T-cell (primary cell): Measurements from ENCODE around the gene RAP1GDS1. TPM values are rescaled to one million over a fixed set of nuclear protein-coding genes. Genes with fewer than 3 reads are reported as not detected.
A peak's percentile ranks its signal among the peaks of the same experiment; 100 is the strongest.

Experiments used
- ATAC-seq, 4 experiments: fragments of 200-7000 bp in 3 of 4; fragments of 150-1000 bp in 1 of 4; cut with Tn5 transposase; replicated peaks in 1 of 4; 1 replicate in 3 of 4; 2 replicates in 1 of 4; pipeline ENCODE4 v1.10.0; 2021; ENCODE audit warnings: moderate library complexity in 3 of 4, mild to moderate bottlenecking in 2 of 4, moderate number of reproducible peaks in 1 of 4
- CTCF ChIA-PET, 2 donors: fragments of 300-600 bp; sonication (Branson Sonifier 250); formaldehyde crosslinking; loops; one replicate each; lab custom pipeline; 2022; ENCODE audit warnings: antibody characterized with exemption in 2 of 2; lab: Charles Lee
- POLR2A ChIA-PET, 2 donors: fragments of 300-600 bp; sonication (Branson Sonifier 250); formaldehyde crosslinking; loops; one replicate each; lab custom pipeline; 2022; ENCODE audit warnings: antibody characterized with exemption in 2 of 2; lab: Charles Lee
- DNase-seq, 35 experiments: peaks; one replicate each; pipeline versions ENCODE4 v3.0.0 to v3.0.0-alpha.2; 2013 to 2023
- H3K27ac ChIP-seq: one replicate; pipeline ENCODE4 v1.5.1; 2013; ENCODE audit warnings: low read length
- H3K27me3 ChIP-seq, 2 experiments: replicated peaks in 1 of 2; 1 replicate in 1 of 2; 2 replicates in 1 of 2; pipeline versions ENCODE4 v1.6.1 to v1.7.0; 2013; ENCODE audit warnings: low read length in 1 of 2, mixed read lengths in 1 of 2; ENCODE audit not compliant: control insufficient read depth in 2 of 2, insufficient read depth in 2 of 2; ENCODE audit errors: extremely low read depth in 1 of 2
- H3K36me3 ChIP-seq, 2 donors: 1 replicate in 1 of 2; 2 replicates in 1 of 2; pipeline versions ENCODE4 v1.6.1 to v1.7.0; 2013; ENCODE audit warnings: low read length in 1 of 2; ENCODE audit not compliant: control insufficient read depth in 2 of 2, insufficient read depth in 1 of 2; ENCODE audit errors: extremely low read depth in 1 of 2
- H3K4me1 ChIP-seq, 2 experiments: 1 replicate in 1 of 2; 2 replicates in 1 of 2; pipeline versions ENCODE4 v1.6.1 to v1.7.0; 2013; ENCODE audit warnings: low read length in 2 of 2, mixed read lengths in 1 of 2; ENCODE audit not compliant: insufficient read depth in 2 of 2, control insufficient read depth in 1 of 2; ENCODE audit errors: extremely low read depth in 1 of 2
- H3K4me3 ChIP-seq, 2 donors: 1 replicate in 1 of 2; 2 replicates in 1 of 2; pipeline versions ENCODE4 v1.5.1 to v1.7.0; 2013; ENCODE audit warnings: mild to moderate bottlenecking in 2 of 2, low read length in 1 of 2, moderate library complexity in 1 of 2; ENCODE audit not compliant: control insufficient read depth in 1 of 2; ENCODE audit errors: extremely low read depth in 1 of 2
- H3K9me3 ChIP-seq: 2 replicates; pipeline ENCODE4 v1.7.0; 2013
- H3K27ac Mint-ChIP-seq, 2 donors: one replicate each; pipeline ENCODE4 v1.8.0; 2020 to 2021; ENCODE audit warnings: mild to moderate bottlenecking in 2 of 2, mixed read lengths in 2 of 2
- H3K27me3 Mint-ChIP-seq, 2 donors: one replicate each; pipeline ENCODE4 v1.8.0; 2021 to 2022; ENCODE audit warnings: mixed read lengths in 2 of 2
- H3K36me3 Mint-ChIP-seq: one replicate; pipeline ENCODE4 v1.8.0; 2021; ENCODE audit warnings: mixed read lengths
- H3K4me1 Mint-ChIP-seq, 3 donors: one replicate each; pipeline ENCODE4 v1.8.0; 2020 to 2022; ENCODE audit warnings: mixed read lengths in 3 of 3, mild to moderate bottlenecking in 1 of 3
- H3K4me3 Mint-ChIP-seq, 3 donors: one replicate each; pipeline ENCODE4 v1.8.0; 2020 to 2022; ENCODE audit warnings: mild to moderate bottlenecking in 3 of 3, mixed read lengths in 3 of 3, moderate library complexity in 3 of 3
- H3K9me3 Mint-ChIP-seq, 3 donors: one replicate each; pipeline ENCODE4 v1.8.0; 2020 to 2022; ENCODE audit warnings: mixed read lengths in 3 of 3
- WGBS: methylation state at CpG from one replicate; pipeline ENCODE4 v1.1.5; 2013; ENCODE audit warnings: missing lambda C conversion rate; ENCODE audit not compliant: insufficient coverage; 5-methylcytosine and 5-hydroxymethylcytosine counted together
- total RNA-seq, 35 experiments: library from RNA in 6 of 35; stranded (reverse) in 6 of 35; fragments of 120-200 nt in 1 of 35; gene quantifications; one replicate each; pipeline versions ENCODE4 v1.2.1 to v1.2.4 and lab custom pipeline; 2013 to 2026

The RAP1GDS1 gene
- total RNA-seq, 5 donors from 2014 or later (not counting 1 experiment from before 2014, with no cell fraction given) = 37.6 to 43.8 (median 39.7) TPM

DNA sequence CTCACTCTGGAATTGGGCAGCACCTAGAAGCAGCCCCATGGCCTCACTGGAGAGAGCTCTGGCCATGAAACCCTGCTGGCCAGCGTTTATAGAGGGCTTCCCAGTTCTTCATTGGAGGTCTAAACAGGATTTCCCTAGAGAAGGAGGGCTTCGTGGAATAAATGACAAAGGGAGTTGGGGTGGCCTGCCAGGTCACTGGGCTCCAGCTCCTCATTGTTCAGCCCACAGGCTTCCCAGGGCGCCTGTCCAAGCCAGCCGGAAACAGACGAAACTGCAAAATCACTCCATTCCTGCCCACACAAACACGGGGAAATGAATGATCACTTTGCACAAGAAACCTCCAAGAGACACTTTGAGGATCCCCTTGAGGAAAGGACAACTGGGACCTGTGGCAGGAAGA, 207.5 kb downstream of the RAP1GDS1 start:
- POLR2A ChIA-PET = interaction anchor here in 1 of 2 donors (1.0 kb wide), 1 partner anchor 9 kb away, joined by 3 read pairs; no protein-coding TSS in a partner anchor
- ATAC-seq (no peak), DNase-seq (no peak)
- peaks cover 0 to 3% of the 10 kb centered on the region in 2 experiments for H3K27me3 ChIP-seq
- H3K27me3 Mint-ChIP-seq = no peaks in the 10 kb centered on the region
- H3K27ac Mint-ChIP-seq = no peak overlapping the region
- H3K4me1 Mint-ChIP-seq = peaks cover 22 to 24% (median 24%) of the 10 kb centered on the region in 3 donors
- peaks cover 0 to 20% of the 10 kb centered on the region in 2 experiments for H3K4me1 ChIP-seq
- WGBS = 100% methylated on average over 3 of the region's 6 CpGs
- H3K36me3 ChIP-seq = peaks cover 0 to 8% of the 10 kb centered on the region in 2 donors
- peaks cover 17% of the 10 kb centered on the region for H3K36me3 Mint-ChIP-seq
- no peak overlapping the region for H3K4me3 Mint-ChIP-seq
- H3K9me3 ChIP-seq = no peaks in the 10 kb centered on the region
- H3K4me3 ChIP-seq = no peak overlapping the region
- CTCF ChIA-PET = interaction anchor here (0.6 to 1.4 kb wide), 7 partner anchors 27 to 590 kb away, joined by 3 to 4 read pairs (median 3); no protein-coding TSS in a partner anchor
- no peaks in the 10 kb centered on the region for H3K9me3 Mint-ChIP-seq
- H3K27ac ChIP-seq = no peak overlapping the region

DNA sequence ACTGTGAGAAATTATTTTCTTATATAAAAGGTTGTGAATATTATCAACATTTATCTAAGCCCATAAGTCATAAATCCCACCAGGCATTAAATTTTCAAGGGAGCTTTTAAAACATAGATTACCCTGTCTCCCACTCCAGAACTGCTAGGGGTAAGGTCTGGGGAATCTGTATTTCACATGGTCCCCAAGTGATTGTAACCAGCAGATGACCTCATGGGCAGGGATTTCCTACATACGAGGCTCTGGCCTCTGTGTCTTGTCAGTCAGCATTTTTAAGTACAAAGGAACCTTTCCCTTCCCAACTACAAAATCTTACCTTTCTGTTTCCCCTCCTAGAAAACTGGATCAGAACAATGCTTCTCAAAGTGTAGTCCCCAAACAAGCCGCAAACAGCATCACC, 208.6 kb downstream of the RAP1GDS1 start:
- ATAC-seq (no peak), DNase-seq (no peak)
- CTCF ChIA-PET = interaction anchor here in 1 of 2 donors (1.4 kb wide), 2 partner anchors 28 to 352 kb away, joined by 3 to 4 read pairs; no protein-coding TSS in a partner anchor
- H3K27me3 ChIP-seq = peaks cover 0 to 3% of the 10 kb centered on the region in 2 experiments
- POLR2A ChIA-PET = interaction anchor here (0.6 to 1.0 kb wide), 2 partner anchors 10 to 344 kb away, joined by 3 read pairs; no protein-coding TSS in a partner anchor
- 85% methylated on average over 2 of the region's 2 CpGs for WGBS
- H3K36me3 Mint-ChIP-seq = peaks cover 17% of the 10 kb centered on the region
- no peaks in the 10 kb centered on the region for H3K9me3 Mint-ChIP-seq
- no peaks in the 10 kb centered on the region for H3K9me3 ChIP-seq
- H3K4me1 Mint-ChIP-seq = peaks cover 22 to 24% (median 24%) of the 10 kb centered on the region in 3 donors
- H3K27ac ChIP-seq = no peak overlapping the region
- H3K4me1 ChIP-seq = peaks cover 0 to 20% of the 10 kb centered on the region in 2 experiments
- H3K4me3 Mint-ChIP-seq = no peak overlapping the region
- H3K36me3 ChIP-seq = peaks cover 0 to 8% of the 10 kb centered on the region in 2 donors
- no peaks in the 10 kb centered on the region for H3K27me3 Mint-ChIP-seq
- H3K27ac Mint-ChIP-seq = no peak overlapping the region
- no peak overlapping the region for H3K4me3 ChIP-seq

- Histone ChIP-seq H3K36me3 (peaks cover 0 to 11% of the 10 kb centered on the region in 2 donors), H3K27ac (no peak overlapping the region), H3K4me3 (no peak overlapping the region), H3K27me3 (peaks cover 0 to 3% of the 10 kb centered on the region in 2 experiments), H3K9me3 (no peaks in the 10 kb centered on the region), H3K4me1 (peaks cover 0 to 20% of the 10 kb centered on the region in 2 experiments)
- Mint-ChIP-seq H3K9me3 (no peaks in the 10 kb centered on the region), H3K4me3 (no peak overlapping the region), H3K27me3 (no peaks in the 10 kb centered on the region), H3K27ac (no peak overlapping the region), H3K4me1 (peaks cover 22 to 24% (median 24%) of the 10 kb centered on the region in 3 donors), H3K36me3 (peaks cover 23% of the 10 kb centered on the region)
- ATAC-seq (no peak), DNase-seq (no peak)
- CTCF ChIA-PET = interaction anchor here (0.6 to 1.8 kb wide), 2 partner anchors 9 to 525 kb away, joined by 3 to 7 read pairs; partner anchors contain the start of gene METAP1 (in 1 of the 2)
- POLR2A ChIA-PET = interaction anchor here in 1 of 2 donors (0.6 kb wide), 2 partner anchors 153 to 344 kb away, joined by 3 read pairs; no protein-coding TSS in a partner anchor
- WGBS = 100% methylated on average over 1 of the region's 3 CpGs
Measured at GRCh38 chr4:98470366-98470765, 209.2 kb downstream of the RAP1GDS1 start.

GRCh38 chr4:98470831-98471230, 209.6 kb downstream of the RAP1GDS1 start:
- no peaks in the 10 kb centered on the region for H3K9me3 Mint-ChIP-seq
- ChIA-PET POLR2A (interaction anchor here in 1 of 2 donors (0.6 kb wide), 2 partner anchors 152 to 274 kb away, joined by 3 read pairs; no protein-coding TSS in a partner anchor), CTCF (interaction anchor here (0.6 to 1.8 kb wide), 4 partner anchors 8 to 933 kb away, joined by 3 to 7 read pairs (median 6); partner anchors contain the start of gene METAP1 (in 1 of the 2))
- DNase-seq (no peak), ATAC-seq (no peak)
- H3K36me3 ChIP-seq = peaks cover 0 to 12% of the 10 kb centered on the region in 2 donors
- peaks cover 0 to 20% of the 10 kb centered on the region in 2 experiments for H3K4me1 ChIP-seq
- WGBS = 61% methylated on average over 3 of the region's 7 CpGs
- peaks cover 25% of the 10 kb centered on the region for H3K36me3 Mint-ChIP-seq
- H3K27me3 ChIP-seq = peaks cover 0 to 3% of the 10 kb centered on the region in 2 experiments
- H3K4me3 Mint-ChIP-seq = no peak overlapping the region
- peaks cover 22 to 24% (median 24%) of the 10 kb centered on the region in 3 donors for H3K4me1 Mint-ChIP-seq
- no peak overlapping the region for H3K4me3 ChIP-seq
- no peaks in the 10 kb centered on the region for H3K9me3 ChIP-seq
- H3K27ac Mint-ChIP-seq = peak overlapping the region in 1 of 2 donors; percentile 54
- no peaks in the 10 kb centered on the region for H3K27me3 Mint-ChIP-seq
- H3K27ac ChIP-seq = peak overlapping the region; percentile 8

- Mint-ChIP-seq H3K4me1 (peaks cover 16 to 19% (median 17%) of the 10 kb centered on the region in 3 donors), H3K36me3 (peaks cover 40% of the 10 kb centered on the region), H3K4me3 (no peak overlapping the region), H3K9me3 (no peaks in the 10 kb centered on the region), H3K27me3 (no peaks in the 10 kb centered on the region), H3K27ac (no peak overlapping the region)
- H3K4me3 ChIP-seq = no peak overlapping the region
- H3K27me3 ChIP-seq = peaks cover 0 to under 1% of the 10 kb centered on the region in 2 experiments
- ChIA-PET CTCF (no interaction called here), POLR2A (no interaction called here)
- no peaks in the 10 kb centered on the region for H3K9me3 ChIP-seq
- H3K27ac ChIP-seq = no peak overlapping the region
- no CpG with 5 or more reads among the region's 5 CpGs for WGBS
- no peak for ATAC-seq
- peaks cover 0 to 10% of the 10 kb centered on the region in 2 experiments for H3K4me1 ChIP-seq
- DNase-seq = no peak
- peaks cover 0 to 21% of the 10 kb centered on the region in 2 donors for H3K36me3 ChIP-seq
Measured at GRCh38 chr4:98473046-98473445, 211.9 kb downstream of the RAP1GDS1 start.

DNA sequence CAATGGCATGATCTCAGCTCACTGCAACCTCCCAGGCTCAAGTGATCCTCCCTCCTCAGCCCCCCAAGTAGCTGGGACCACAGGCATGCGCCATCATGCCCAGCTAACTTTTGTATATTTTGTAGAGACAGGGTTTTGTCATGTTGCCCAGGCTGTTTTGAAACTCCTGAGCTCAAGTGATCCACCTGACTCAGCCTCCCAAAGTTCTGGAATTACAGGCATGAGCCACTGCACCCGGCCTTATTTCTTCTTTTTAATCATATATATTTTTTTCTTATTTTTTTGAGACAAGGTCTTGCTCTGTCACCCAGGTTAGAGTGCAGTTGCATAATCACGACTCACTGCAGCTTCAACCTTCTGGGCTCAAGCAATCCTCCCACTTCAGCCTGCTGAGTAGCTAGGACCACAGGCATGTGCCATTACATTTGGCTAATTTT, 213.2 kb downstream of the RAP1GDS1 start:
- H3K27ac Mint-ChIP-seq = no peak overlapping the region
- DNase-seq = no peak
- Histone ChIP-seq H3K36me3 (peaks cover 0 to 21% of the 10 kb centered on the region in 2 donors), H3K9me3 (no peaks in the 10 kb centered on the region), H3K4me1 (peaks cover 0 to 8% of the 10 kb centered on the region in 2 experiments), H3K4me3 (no peak overlapping the region), H3K27ac (no peak overlapping the region), H3K27me3 (no peaks in the 10 kb centered on the region)
- H3K36me3 Mint-ChIP-seq = peaks cover 48% of the 10 kb centered on the region
- H3K4me1 Mint-ChIP-seq = peaks cover 16 to 17% (median 16%) of the 10 kb centered on the region in 3 donors
- H3K9me3 Mint-ChIP-seq = no peaks in the 10 kb centered on the region
- no peaks in the 10 kb centered on the region for H3K27me3 Mint-ChIP-seq
- ChIA-PET POLR2A (no interaction called here), CTCF (no interaction called here)
- H3K4me3 Mint-ChIP-seq = no peak overlapping the region
- WGBS = 100% methylated on average over 1 of the region's 3 CpGs
- no peak for ATAC-seq
